Activated CD8-positive, alpha-beta memory T cell treated with anti-CD3 and anti-CD28 coated beads, Interleukin-2, amount 50 U/mL, for 1 hour (primary cell): Measurements from ENCODE around the gene RASAL2.
"Not testable (repeated sequence)": the region's sequence is repeated elsewhere in the genome, so short reads cannot be mapped to it uniquely, and the experiment has no call there.

ENCODE experiments used
- DNase-seq: peaks from one replicate; pipeline ENCODE4 v3.0.0-alpha.2; 2020; ENCODE audit errors: extremely low read depth

RASAL2 gene

DNA sequence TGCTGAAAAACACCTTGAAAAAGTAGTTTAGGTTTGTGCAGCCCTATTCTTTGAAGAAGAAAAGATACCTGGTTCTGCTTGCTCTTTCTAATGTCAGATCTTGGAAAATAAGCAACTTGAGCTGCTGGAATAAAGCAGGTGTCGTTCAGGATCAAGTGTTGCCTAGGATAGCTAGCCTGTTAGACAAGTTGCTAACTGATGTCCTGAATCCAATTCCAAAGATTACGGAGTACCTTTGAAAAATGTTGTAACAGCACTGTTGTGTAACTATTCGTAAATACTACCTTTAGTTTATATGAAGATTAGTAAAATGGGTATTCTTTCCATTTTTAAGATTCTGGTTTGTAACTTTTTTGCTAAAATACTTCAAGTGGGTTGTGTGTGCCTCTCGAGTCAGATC, 251.3 kb downstream of the RASAL2 start:
- DNase-seq, result no peak

DNA sequence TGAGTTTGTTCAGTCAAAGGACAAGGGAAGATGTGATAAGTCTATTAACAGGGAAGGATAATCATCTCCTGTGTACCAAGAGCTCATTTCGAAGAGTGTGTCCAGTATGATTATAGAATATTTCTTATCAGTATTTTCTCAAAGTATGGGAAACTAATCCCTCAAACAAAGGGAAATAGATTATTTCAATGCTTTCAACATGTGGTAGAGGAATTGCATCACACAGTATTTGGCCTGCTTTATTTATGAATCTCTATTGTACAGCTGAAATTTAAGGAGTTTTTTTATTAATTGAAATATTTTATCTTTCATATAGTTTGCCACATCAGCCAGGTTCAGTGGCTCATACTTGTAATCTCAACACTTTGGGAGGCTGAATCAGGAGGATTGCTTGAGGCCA, 251.9 kb downstream of the RASAL2 start:
- DNase-seq, result no peak

DNA sequence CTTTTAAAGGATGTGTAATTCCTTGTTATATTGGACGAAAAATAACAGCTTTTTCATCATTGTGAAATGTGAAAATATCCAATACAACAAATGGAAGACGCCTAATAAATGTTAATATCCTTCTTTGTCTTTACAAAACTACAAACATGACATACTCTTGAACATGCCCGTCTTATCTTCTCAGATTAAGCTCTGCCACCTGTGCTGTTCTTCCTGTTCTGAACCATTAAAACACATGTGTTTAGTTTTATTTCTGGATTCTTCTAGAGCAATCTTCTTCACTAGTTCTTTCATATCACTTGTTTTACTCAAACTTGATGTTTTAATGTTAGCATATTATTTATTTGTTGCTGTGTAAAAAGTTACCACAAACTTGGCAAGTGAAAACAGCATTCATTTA, 255.9 kb downstream of the RASAL2 start:
- DNase-seq, result no peak

DNA sequence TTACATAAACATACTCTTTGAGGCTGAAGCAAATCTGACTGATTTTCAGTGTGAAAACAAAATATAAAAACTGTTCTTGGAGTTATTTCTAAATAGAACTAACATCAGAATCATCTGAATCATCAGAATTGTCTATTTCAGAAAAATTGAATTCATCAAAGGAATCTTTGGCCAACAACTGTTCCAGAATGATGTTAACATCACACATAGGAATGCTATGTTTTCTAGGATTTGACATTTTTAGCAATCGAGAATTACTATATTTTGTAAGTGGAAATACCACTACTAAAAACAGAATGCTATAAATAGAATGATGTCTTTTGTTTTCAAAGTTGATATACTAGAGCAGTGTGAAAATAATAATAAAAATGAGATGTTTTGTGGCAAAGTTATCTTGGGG, 258.0 kb downstream of the RASAL2 start:
- not testable (repeated sequence) for DNase-seq

DNA sequence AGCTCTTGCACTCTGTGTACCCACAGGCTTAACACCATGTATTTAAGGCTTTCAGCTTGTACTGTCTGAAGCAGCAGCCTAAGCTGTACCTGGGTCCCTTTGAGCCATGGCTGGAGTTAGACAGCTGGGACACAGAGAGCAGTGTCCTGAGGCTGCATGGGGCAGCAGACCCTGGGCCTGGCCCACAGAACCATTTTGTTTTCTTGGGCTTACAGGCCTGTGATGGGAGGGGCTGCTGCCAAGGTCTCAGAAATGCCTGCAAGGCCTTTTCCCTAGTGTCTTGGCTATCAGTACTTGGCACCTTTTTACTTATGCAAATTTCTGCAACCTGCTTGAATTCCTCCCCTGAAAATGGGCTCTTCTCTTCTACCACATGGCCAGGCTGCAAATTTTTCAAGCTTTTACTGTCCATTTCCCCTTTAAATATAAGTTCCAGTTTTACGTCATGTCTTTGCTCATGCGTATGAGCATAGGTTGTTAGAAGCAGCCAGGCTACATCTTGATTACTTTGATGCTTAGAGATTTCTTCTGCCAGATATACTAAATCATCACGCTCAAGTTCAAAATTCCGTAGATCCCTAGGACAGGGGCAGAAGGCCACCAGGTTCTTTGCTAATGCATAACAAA, 259.0 kb downstream of the RASAL2 start:
- no peak for DNase-seq

DNA sequence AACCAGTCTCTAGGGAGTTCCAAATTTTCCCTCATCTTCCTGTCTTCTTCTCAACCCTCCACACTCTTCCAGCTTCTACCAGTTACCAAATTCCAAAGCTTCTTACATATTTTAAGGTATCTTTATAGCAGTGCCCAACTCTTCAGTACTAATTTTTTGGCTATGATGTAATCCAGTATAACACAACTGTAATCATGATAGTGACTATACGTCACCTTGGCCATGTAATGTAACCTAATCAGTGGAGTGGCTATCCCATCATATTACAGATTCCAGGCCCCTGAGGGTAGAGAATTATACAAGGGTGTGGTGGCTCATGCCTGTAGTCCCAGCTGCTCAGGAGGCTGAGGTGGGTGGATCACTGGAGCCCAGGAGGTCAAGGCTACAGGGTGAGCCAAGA, 259.6 kb downstream of the RASAL2 start:
- no peak for DNase-seq

DNA sequence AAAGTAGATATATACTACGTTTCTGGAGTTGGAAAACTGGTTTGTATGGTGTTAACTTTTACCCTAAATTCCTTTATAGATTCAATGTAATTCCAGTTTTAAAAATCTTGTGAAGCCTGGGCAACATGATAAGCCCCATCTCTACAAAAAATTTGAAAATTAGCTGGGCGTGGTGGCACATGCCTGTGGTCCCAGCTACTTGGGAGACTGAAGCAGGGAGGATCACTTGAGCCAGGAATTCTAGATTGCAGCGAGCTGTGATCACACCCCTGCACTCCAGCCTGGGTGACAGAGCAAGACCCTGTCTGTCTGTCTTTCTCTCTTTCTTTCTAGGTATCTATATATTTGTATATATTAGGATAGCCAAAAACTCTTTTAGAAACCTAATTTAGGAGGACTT, 260.9 kb downstream of the RASAL2 start:
- DNase-seq, result no peak

DNA sequence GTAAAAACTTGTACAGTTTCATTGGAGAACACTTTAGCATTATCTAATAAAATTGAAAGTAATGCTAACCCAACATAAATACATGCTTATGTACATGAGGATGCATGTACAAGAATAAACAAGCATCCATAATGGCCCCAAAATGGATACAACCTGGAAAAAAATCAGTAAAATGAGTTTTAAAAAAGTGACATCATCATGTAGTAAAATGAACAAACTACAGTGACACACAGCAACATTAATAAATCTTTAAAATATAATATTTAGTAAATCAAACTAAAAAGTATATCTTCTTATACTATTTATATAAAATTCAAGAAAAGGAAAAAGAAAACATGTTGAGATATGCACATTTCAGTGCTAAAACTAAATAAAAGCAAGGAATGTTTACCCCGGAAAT, 262.4 kb downstream of the RASAL2 start:
- no peak for DNase-seq

DNA sequence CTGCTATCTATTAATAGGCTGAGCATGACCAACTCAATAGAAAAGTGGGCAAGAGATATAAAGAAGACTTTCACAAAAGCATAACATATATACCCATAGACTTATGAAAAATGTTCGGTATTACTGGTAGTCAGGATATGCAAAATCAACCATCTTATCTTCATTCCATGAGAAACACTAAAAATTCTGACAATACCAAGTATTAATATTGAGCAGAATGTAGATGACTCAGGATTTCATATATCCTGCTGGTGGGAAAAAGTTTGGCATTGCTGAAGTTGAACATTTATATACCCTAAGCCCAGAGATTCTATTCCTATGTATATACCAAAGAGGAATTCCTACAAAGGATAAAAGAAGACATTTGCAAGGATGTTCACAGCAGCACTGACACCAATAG, 264.6 kb downstream of the RASAL2 start:
- DNase-seq, result no peak

DNA sequence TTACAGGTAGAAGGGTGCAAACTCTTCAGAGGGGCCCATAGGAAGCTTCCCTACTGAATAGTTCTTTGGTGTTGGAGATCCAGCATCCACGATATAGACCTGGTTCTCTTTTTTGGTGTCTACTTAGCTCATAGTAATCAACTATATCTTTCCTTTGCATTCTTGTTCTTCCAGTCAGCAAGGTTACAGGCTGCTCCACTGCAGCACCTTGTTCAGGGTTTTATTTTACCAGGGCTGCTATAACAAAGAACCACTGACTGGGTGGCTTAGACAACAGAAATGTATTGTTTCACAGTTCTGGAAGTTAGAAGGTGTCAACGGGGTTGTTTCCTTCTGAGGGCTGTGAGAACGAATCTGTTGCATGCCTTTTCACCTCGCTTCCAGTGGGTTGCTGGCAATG, 266.5 kb downstream of the RASAL2 start:
- no peak for DNase-seq

DNA sequence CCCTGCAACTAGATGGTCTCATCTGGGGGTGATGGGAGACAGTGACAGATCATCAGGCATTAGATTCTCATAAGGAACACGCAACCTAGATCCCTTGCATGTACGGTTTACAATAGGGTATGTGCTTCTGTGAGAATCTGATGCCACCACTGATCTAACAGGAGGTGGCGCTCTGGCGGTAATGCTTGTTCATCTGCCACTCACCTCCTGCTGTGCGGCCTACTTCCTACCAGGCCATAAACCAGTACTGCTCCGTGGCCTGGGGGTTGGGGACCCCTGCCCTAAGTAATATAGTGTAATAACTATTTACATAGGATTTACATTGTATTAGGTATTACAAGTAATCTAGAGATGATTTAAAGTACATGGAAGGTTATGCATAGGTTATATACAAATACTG, 267.9 kb downstream of the RASAL2 start:
- no peak for DNase-seq

DNA sequence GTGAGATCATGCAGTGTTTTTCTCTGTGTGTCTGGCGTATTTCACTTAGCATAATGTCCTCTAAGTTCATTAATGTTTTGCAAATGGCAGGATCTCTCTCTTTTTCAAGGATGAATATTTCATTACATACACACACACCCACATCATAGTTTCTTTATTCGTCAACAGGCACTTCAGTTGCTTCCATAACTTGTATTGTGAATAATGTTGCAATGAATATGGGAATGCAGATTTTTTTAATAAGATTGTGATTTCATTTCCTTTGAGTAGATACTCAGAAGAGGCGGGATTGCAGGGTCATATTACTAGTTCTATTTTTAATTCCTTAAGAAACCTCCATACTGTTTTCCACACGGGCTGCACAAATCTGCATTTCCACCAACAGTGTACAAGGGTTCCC, 268.8 kb downstream of the RASAL2 start:
- no peak for DNase-seq

DNA sequence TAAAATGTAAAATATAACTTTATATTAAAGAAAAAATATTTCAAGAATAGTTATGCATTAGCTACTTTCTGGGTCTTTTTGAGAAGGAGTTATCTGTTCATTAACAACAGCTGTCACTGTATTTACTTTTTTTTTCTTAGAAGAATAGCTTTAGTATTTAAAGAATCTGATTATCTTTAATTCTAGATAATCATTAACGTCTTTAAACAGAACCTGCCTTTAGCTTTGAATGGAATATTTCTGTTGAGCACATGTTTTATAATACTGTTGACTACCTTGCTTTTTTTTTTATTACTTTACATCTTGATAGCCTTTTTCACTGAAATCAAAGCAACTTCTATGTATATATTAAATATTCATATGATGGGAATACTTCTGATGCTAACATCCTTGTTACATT, 270.9 kb downstream of the RASAL2 start:
- DNase-seq, result no peak

DNA sequence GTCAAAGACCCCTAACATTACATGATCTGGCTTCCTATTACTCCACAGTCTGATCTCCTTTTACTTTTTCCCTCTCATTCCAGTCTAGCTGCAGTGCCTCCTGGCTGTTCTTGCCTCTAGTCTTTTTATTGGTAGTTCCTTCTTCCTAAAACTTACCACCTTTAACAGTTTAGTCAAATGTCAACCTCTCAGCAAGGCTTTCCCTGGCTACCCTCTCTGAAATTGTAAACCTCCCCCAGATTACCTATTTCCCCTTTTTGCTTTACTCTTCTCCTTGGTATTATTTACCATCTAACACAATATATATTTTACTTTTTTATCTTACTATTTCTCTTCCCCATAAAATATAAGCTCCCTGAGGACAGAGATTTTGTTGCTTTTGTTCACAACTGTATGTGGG, 273.2 kb downstream of the RASAL2 start:
- no peak for DNase-seq

DNA sequence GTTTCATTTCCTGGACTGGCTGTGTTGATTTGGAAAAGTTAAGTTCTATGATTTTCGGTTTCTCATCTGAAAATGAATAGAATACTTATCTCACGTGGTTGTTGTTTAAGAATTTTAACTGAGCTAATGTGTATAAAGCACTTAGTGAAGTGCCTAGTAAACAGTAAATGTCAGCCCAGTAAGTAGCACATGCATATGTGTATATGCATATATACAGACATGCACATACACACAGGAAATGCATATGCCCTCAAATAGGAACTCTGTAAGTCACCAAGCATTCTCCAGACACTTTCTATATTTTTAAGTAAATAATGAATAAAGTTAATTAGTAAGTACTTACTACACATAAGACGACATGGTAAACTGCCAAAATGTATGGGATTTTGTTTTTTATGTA, 274.3 kb downstream of the RASAL2 start:
- DNase-seq, result no peak

DNA sequence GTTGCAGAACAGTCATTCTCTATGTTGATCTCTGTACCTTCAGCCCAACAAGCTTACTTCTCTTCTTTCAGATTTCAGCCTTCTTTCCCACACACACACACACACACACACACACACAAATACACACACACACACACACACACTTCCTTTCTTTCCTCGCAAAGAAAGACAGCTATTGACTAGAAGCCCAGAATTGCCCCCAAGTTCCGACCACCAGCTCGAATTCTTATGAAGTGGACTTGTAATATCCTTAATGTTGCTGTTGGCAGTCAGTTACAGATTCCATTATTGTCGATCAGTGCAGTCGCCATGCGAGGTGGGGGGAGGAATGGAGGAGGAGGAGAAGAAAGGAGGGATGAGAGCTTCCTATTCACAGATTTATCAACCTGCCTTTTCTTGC, 277.3 kb downstream of the RASAL2 start:
- no peak for DNase-seq

DNA sequence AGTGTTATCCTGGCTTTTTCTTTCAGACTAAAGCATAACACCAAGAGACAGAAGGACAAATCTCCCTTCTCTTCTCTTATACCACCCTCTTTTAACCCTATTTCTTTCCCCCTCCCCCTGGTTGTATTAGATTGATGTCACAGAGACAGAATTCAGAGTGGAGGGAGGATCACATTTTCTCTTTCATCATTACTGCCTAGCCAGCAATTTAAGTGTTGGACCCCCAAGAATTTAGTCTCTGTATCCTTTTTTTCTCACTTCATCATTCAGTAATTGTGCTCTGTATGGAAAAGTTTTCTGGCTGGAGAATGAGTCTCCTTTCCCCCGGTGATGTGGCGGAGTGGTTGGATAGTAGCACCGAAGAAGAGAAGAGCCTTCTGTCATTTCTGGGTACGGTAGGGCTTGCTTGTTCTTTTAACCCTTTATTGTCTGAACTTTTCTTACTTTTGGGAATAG, 278.1 kb downstream of the RASAL2 start:
- DNase-seq, result no peak

DNA sequence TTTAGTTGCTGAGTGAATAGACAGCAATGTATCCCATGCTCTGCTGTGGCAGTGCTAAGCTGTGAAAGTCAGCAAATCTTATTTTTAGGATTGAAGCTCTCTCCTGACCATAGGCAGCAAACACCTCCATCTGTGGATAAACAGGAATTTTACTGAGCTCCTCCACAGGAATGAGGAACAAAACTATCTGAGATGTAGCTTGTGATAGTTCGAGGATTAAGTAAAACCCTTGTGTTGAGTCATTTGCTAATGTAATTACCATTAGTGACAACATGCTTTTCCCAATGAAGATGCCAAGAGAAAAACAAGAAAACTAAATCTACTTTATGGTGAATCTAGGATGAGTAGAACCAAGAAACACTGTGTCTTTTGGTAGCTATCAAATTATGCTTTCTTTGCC, 280.1 kb downstream of the RASAL2 start:
- no peak for DNase-seq

DNA sequence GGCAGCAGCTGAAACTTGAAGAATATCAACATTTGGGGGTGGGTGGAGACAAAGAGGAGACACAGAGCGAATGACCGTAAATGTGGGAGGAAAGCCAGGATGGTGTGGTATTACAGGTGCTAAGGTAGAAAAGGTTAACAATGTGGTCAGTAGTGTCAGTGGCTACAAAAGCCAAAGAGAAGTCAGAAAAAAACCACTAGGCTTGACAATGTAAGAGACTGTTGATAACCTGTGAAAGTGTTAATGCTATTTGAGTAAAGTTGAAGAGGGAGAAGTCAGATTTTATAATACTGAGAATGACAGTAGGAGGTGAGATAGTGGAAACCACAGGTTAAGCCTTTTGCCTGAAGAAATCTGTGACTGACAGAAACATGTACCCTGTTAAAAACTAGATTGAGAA, 282.1 kb downstream of the RASAL2 start:
- DNase-seq, result no peak

DNA sequence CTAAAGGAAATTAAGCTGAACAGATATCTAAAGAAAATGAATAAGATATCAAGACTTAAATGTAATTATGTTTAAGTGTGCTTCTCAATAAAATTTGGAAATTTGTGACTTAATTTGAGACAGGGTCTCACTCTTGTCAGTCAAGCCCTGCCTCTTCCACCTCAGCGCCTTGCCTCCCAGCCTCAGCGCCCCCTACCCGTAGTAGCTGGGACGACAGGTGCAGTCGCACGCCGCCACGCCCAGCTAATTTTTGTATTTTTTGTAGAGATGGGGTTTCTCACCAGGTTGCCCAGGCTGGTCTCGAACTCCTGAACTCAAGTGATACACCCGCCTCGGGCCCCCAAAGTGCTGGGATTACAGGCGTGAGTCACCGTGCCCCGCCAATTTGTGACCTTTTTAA, 285.9 kb downstream of the RASAL2 start:
- DNase-seq, result no peak

DNA sequence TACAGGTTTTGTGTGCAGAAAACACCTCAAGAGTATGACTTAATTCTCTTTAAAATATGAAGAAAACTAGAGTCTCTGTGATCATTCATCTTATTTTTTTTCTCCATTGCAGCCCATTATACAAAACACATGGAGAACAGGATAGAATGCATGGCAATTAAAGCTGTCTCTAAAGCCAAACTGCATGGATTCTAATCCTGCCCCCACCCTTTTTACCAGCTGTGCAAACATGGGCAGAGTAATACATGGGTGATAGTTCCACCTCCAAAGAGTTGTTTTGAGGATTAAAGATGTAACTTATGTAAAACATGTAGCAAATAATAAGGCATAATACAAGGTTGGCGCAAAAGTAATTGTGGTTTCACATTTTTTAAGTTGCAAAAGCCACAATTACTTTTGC, 288.5 kb downstream of the RASAL2 start:
- no peak for DNase-seq

DNA sequence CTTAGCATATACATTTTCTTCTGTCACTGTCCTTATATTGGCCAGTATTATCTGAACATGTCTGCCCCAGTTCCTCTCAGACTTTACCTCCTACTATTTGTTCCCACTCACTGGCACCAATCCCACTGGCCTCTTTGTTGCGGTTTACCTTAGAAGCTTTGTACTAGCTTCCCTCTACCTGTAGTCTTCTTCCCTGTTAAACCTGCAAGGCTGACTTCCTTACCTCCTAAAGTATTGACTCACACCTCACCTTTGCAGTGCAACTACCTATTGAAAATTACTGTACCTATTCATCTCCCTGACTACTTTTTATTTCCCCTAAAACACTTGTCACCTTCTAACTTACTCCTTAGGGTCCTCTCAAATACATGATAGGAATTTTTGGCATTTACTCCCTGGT, 291.8 kb downstream of the RASAL2 start:
- no peak for DNase-seq

DNA sequence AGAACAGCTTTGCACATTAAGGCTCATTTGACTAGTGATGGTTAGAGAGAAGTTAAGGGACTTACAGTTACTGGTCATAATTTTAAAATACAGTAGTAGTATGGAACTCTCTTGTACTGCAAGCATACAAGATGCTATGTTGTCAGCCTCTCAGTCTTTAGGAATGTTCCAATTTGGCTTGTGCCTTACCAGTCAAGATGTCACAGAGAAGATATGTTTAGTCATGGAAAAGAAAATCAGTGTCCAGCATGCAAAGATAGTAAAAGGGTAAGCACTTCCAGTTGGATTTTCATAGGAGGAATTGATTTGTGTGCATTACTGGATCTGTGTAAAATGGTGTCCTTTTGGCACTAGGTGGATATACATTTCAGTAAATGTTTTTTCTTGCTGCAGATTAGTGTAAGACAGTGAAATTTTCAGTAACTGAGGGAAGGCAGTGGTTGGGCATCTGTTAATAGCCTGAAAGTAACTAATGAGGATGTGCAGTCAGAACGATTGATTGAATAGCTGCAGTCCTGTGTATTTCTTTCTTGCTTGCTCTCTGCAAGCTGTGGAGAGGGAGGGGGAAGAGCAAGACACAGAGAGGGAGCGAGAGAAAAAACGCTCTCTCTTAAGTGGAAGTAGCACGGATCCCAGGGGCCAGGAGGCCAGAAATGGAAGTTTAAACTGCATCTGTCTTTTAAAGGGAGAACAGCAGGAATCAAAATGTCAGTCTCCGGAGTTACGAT, 294.7 kb downstream of the RASAL2 start:
- DNase-seq, result no peak

DNA sequence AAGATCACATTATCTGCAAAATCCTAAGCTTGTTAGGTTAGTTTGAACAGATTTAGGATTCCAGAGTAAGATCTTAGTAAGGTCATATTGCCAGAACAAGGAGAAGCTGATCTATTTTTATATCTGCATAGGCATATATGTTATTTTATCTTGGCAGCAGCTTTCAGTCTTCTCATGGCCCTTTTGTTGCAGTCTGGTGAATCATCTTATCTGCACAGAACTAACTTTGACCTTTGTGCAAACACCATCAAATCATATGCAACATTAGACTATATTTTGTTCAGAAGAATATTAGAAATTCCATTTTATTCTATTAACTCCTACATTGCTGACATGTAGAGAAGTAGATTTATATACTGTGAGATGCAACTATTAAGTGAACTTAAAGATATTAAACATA, 295.5 kb downstream of the RASAL2 start:
- no peak for DNase-seq
